ENCODE results near the gene C20orf141. TPM values are rescaled to one million over a fixed set of nuclear protein-coding genes. Genes with fewer than 3 reads are reported as not detected.
"Not testable (repeated sequence)": the region's sequence is repeated elsewhere in the genome, so short reads cannot be mapped to it uniquely, and the experiment has no call there.

C20orf141 gene
- total RNA-seq, 3 donors from 2014 or later = not detected

- no peaks in the 10 kb centered on the region for H3K9me3 ChIP-seq
- no peak for DNase-seq
- H3K4me3 ChIP-seq = no peak overlapping the region
- TF ChIP-seq CTCF (IDR thresholded peaks at IDR 0.05) = no peak
- intact Hi-C loops (cut with DNase I, micrococcal nuclease) = no loop called here
- H3K36me3 ChIP-seq (ENCODE audit: low read depth) = no peaks in the 10 kb centered on the region
- H3K4me1 ChIP-seq (ENCODE audit: low read depth) = peaks cover 7% of the 10 kb centered on the region
- no peak for ATAC-seq
Measured at GRCh38 chr20:2807019-2807418, 7.8 kb upstream of the C20orf141 start.

- intact Hi-C loops (cut with DNase I, micrococcal nuclease); ATAC-seq; DNase-seq; H3K4me3 ChIP-seq; H3K4me1 ChIP-seq (ENCODE audit: low read depth); H3K9me3 ChIP-seq; H3K36me3 ChIP-seq (ENCODE audit: low read depth): not testable (repeated sequence)
Measured at GRCh38 chr20:2807929-2808328, 6.9 kb upstream of the C20orf141 start.

GRCh38 chr20:2809690-2810089 lies 5.1 kb upstream of the C20orf141 start:
- Histone ChIP-seq H3K36me3 (ENCODE audit: low read depth) (no peaks in the 10 kb centered on the region), H3K9me3 (no peaks in the 10 kb centered on the region), H3K4me3 (no peak overlapping the region), H3K4me1 (ENCODE audit: low read depth) (peaks cover 7% of the 10 kb centered on the region)
- intact Hi-C loops (cut with DNase I, micrococcal nuclease) = no loop called here
- ATAC-seq (no peak), DNase-seq (no peak)
- TF ChIP-seq CTCF (IDR thresholded peaks at IDR 0.05) = no peak

- ATAC-seq (no peak), DNase-seq (no peak)
- TF ChIP-seq CTCF (IDR thresholded peaks at IDR 0.05) = no peak
- Histone ChIP-seq H3K4me1 (ENCODE audit: low read depth) (peaks cover 4% of the 10 kb centered on the region), H3K9me3 (no peaks in the 10 kb centered on the region), H3K36me3 (ENCODE audit: low read depth) (no peaks in the 10 kb centered on the region), H3K4me3 (no peak overlapping the region)
- intact Hi-C loops (cut with DNase I, micrococcal nuclease) = no loop called here
Measured at GRCh38 chr20:2812189-2812588, 2.6 kb upstream of the C20orf141 start.

GRCh38 chr20:2814076-2814475 lies 711 bp upstream of the C20orf141 start:
- Histone ChIP-seq H3K36me3 (ENCODE audit: low read depth) (no peaks in the 10 kb centered on the region), H3K4me3 (no peak overlapping the region), H3K9me3 (no peaks in the 10 kb centered on the region), H3K4me1 (ENCODE audit: low read depth) (peaks cover 4% of the 10 kb centered on the region)
- ATAC-seq = no peak
- intact Hi-C loops (cut with DNase I, micrococcal nuclease) = no loop called here
- no peak for TF ChIP-seq CTCF (IDR thresholded peaks at IDR 0.05)
- DNase-seq = no peak

DNA sequence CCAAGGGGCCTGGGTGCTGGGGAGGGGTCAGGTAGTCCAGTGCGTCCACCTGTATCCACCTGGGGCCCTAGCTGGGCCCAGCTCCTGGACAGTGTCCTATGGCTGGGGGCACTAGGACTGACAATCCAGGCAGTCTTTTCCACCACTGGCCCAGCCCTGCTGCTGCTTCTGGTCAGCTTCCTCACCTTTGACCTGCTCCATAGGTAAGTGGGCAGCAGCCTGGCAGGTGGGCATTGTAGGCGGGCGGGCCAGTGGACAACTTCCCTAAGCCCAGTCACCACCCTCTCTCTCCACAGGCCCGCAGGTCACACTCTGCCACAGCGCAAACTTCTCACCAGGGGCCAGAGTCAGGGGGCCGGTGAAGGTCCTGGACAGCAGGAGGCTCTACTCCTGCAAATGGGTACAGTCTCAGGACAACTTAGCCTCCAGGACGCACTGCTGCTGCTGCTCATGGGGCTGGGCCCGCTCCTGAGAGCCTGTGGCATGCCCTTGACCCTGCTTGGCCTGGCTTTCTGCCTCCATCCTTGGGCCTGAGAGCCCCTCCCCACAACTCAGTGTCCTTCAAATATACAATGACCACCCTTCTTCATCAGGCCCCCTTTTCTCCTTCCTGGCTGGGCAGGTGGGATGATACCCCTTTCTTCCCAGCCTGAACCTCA lies 584 bp downstream of the C20orf141 start:
- no peak for ATAC-seq
- intact Hi-C loops (cut with DNase I, micrococcal nuclease) = no loop called here
- no peaks in the 10 kb centered on the region for H3K4me1 ChIP-seq (ENCODE audit: low read depth)
- no peak for TF ChIP-seq CTCF (IDR thresholded peaks at IDR 0.05)
- no peaks in the 10 kb centered on the region for H3K36me3 ChIP-seq (ENCODE audit: low read depth)
- DNase-seq = no peak
- no peaks in the 10 kb centered on the region for H3K9me3 ChIP-seq
- H3K4me3 ChIP-seq = no peak overlapping the region
